Erythroblast (primary cell): ENCODE results near the gene AKAP13.

ENCODE experiments used
- GATA1 ChIP-seq: IDR thresholded peaks from 2 replicates; pipeline ENCODE4 v1.6.1; 2011; ENCODE audit warnings: low read depth, mild to moderate bottlenecking, control low read depth, low read length, moderate library complexity
- POLR2A ChIP-seq: IDR thresholded peaks from 2 replicates; pipeline ENCODE4 v1.6.1; 2011; ENCODE audit warnings: mild to moderate bottlenecking, low read length

DNA sequence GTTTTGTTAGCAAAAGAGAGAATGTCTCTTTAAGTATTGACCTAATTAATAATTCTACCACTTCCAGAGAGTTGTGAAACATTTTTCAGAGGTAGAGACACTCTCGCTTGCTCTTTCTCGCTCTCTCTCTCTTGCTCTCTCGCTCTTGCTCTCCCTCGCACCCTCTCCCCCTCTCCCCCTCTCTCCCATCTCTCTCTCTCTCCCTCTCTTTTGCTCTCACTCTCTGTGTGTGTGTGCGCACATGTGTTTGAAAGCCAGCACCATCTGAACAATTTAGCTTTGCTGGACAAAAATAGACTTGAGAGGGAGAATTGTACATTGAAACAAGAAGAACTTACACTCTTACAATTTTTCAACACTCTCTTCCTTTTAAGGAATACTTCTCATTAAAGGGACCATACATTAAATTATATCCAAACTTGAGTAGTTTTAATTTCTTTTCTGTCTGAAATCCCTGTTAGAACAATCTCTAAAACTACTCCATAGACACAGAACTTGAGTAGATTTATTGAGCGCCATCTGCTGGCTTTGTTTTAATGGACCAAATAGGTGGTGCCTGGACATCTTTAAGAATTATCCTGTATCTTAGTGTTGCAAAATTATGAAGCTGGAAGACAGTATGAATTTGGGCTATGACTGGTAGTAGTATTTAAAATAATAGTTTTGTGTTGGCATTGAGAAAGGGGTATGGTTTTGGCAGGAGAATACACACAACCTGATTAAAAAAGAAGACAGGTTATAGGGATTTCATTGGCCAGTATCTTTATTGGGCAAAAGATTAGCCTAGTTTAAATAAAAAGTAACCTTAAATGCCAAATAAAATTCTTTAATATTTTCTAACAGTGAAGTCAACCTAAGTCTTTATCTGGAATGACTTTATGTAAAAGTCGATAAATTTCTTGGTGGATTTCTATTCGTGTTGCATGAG, 124.6 kb downstream of the AKAP13 start:
- TF ChIP-seq POLR2A: no peak
- no peak for TF ChIP-seq GATA1
